ENCODE measurements around the gene MRPL52.
"Not testable (repeated sequence)": the region's sequence is repeated elsewhere in the genome, so short reads cannot be mapped to it uniquely, and the experiment has no call there.

The MRPL52 gene

GRCh38 chr14:22829661-22830442 lies at the start of gene MRPL52:
MRPL52 (plus strand) TSS chr14:22829887; CDS start chr14:22829913, 26 bp downstream.
- peak; percentile 85 for DNase-seq (ENCODE audit: low read depth)

- DNase-seq (ENCODE audit: low read depth) = no peak
Observed at GRCh38 chr14:22780105-22780679, 49.5 kb upstream of the MRPL52 start.

- DNase-seq (ENCODE audit: low read depth) = no peak
Observed at GRCh38 chr14:22780941-22781300, 48.8 kb upstream of the MRPL52 start.

- no peak for DNase-seq (ENCODE audit: low read depth)
Observed at GRCh38 chr14:22781301-22781991, 48.2 kb upstream of the MRPL52 start.

- no peak for DNase-seq (ENCODE audit: low read depth)
Observed at GRCh38 chr14:22786685-22787084, 43.0 kb upstream of the MRPL52 start.

- no peak for DNase-seq (ENCODE audit: low read depth)
Observed at GRCh38 chr14:22791301-22791700, 38.4 kb upstream of the MRPL52 start.

GRCh38 chr14:22792158-22792557 lies 37.5 kb upstream of the MRPL52 start:
- DNase-seq (ENCODE audit: low read depth) = no peak

GRCh38 chr14:22793550-22793949 lies 36.1 kb upstream of the MRPL52 start:
- not testable (repeated sequence) for DNase-seq (ENCODE audit: low read depth)

GRCh38 chr14:22793976-22794375 lies 35.7 kb upstream of the MRPL52 start:
- DNase-seq (ENCODE audit: low read depth) = no peak

GRCh38 chr14:22794551-22794951 lies 35.1 kb upstream of the MRPL52 start:
- no peak for DNase-seq (ENCODE audit: low read depth)

GRCh38 chr14:22796087-22796707 lies 33.5 kb upstream of the MRPL52 start:
- DNase-seq (ENCODE audit: low read depth) = no peak

- DNase-seq (ENCODE audit: low read depth) = no peak
Observed at GRCh38 chr14:22797017-22797917, 32.4 kb upstream of the MRPL52 start.

GRCh38 chr14:22798528-22798927 lies 31.2 kb upstream of the MRPL52 start:
- no peak for DNase-seq (ENCODE audit: low read depth)

- DNase-seq (ENCODE audit: low read depth) = no peak
Observed at GRCh38 chr14:22800346-22800745, 29.3 kb upstream of the MRPL52 start.

GRCh38 chr14:22801716-22802115 lies 28.0 kb upstream of the MRPL52 start:
- DNase-seq (ENCODE audit: low read depth) = no peak

- DNase-seq (ENCODE audit: low read depth) = no peak
Observed at GRCh38 chr14:22802860-22803686, 26.6 kb upstream of the MRPL52 start.

GRCh38 chr14:22803687-22803974 lies 26.1 kb upstream of the MRPL52 start:
- DNase-seq (ENCODE audit: low read depth) = no peak

- DNase-seq (ENCODE audit: low read depth) = not testable (repeated sequence)
Observed at GRCh38 chr14:22805235-22805634, 24.5 kb upstream of the MRPL52 start.

GRCh38 chr14:22807432-22808087 lies 22.1 kb upstream of the MRPL52 start:
- DNase-seq (ENCODE audit: low read depth) = no peak

GRCh38 chr14:22808388-22809209 lies 21.1 kb upstream of the MRPL52 start:
- DNase-seq (ENCODE audit: low read depth) = no peak
